Neural cell (in vitro differentiated cells): ENCODE measurements around the gene CXorf49B.
"Not testable (repeated sequence)": the region's sequence is repeated elsewhere in the genome, so short reads cannot be mapped to it uniquely, and the experiment has no call there.

ENCODE experiments used
- EZH2 ChIP-seq: fragments of 200-600, 300-800 bp; shearing (Covaris generic), sonication (generic); IDR thresholded peaks from 2 replicates; pipeline ENCODE4 v1.6.1; 2014; ENCODE audit warnings: antibody characterized with exemption, low read length, borderline replicate concordance, mild to moderate bottlenecking; ENCODE audit not compliant: insufficient read depth, poor library complexity, severe bottlenecking
- POLR2AphosphoS5 ChIP-seq: IDR thresholded peaks from 2 replicates; pipeline ENCODE4 v1.6.1; 2012
- SMC3 ChIP-seq: fragments of 450-650 bp; conservative IDR thresholded peaks from 2 replicates; pipeline ENCODE4 v1.6.1; 2014; ENCODE audit warnings: antibody characterized with exemption, mild to moderate bottlenecking, moderate library complexity; ENCODE audit not compliant: poor library complexity
- TAF1 ChIP-seq: IDR thresholded peaks from 2 replicates; pipeline ENCODE4 v1.6.1; 2012; ENCODE audit warnings: low read depth
- TF ChIP-seq, protein P1 (sequence below): fragments of 450-650 bp; IDR thresholded peaks from 2 replicates; pipeline ENCODE4 v1.5.1; 2014; ENCODE audit warnings: antibody characterized with exemption, mild to moderate bottlenecking, moderate library complexity; ENCODE audit not compliant: poor library complexity, severe bottlenecking

GRCh38 chrX:71718185-71718584, 45.0 kb upstream of the CXorf49B start, which contains the start of gene CXorf49:
- TF ChIP-seq, protein P1, sequence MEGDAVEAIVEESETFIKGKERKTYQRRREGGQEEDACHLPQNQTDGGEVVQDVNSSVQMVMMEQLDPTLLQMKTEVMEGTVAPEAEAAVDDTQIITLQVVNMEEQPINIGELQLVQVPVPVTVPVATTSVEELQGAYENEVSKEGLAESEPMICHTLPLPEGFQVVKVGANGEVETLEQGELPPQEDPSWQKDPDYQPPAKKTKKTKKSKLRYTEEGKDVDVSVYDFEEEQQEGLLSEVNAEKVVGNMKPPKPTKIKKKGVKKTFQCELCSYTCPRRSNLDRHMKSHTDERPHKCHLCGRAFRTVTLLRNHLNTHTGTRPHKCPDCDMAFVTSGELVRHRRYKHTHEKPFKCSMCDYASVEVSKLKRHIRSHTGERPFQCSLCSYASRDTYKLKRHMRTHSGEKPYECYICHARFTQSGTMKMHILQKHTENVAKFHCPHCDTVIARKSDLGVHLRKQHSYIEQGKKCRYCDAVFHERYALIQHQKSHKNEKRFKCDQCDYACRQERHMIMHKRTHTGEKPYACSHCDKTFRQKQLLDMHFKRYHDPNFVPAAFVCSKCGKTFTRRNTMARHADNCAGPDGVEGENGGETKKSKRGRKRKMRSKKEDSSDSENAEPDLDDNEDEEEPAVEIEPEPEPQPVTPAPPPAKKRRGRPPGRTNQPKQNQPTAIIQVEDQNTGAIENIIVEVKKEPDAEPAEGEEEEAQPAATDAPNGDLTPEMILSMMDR, result not testable (repeated sequence)
- not testable (repeated sequence) for TF ChIP-seq EZH2, POLR2AphosphoS5, SMC3, TAF1
